ENCODE measurements around the gene ZNF202. TPM values are rescaled to one million over a fixed set of nuclear protein-coding genes. Genes with fewer than 3 reads are reported as not detected.

ZNF202 gene
- total RNA-seq, 4 donors from 2014 or later: 3.6 to 10.4 (median 6.4) TPM

GRCh38 chr11:123707606-123708205 is 33.8 kb downstream of the ZNF202 start:
- Histone ChIP-seq H3K4me1 (no peaks in the 10 kb centered on the region), H3K9me3 (no peaks in the 10 kb centered on the region), H3K4me3 (no peak overlapping the region), H3K27me3 (peaks cover 26% of the 10 kb centered on the region), H3K36me3 (no peaks in the 10 kb centered on the region), H3K27ac (no peak overlapping the region)
- TF ChIP-seq EP300 (IDR thresholded peaks at IDR 0.05): no peak
- TF ChIP-seq, protein P1, sequence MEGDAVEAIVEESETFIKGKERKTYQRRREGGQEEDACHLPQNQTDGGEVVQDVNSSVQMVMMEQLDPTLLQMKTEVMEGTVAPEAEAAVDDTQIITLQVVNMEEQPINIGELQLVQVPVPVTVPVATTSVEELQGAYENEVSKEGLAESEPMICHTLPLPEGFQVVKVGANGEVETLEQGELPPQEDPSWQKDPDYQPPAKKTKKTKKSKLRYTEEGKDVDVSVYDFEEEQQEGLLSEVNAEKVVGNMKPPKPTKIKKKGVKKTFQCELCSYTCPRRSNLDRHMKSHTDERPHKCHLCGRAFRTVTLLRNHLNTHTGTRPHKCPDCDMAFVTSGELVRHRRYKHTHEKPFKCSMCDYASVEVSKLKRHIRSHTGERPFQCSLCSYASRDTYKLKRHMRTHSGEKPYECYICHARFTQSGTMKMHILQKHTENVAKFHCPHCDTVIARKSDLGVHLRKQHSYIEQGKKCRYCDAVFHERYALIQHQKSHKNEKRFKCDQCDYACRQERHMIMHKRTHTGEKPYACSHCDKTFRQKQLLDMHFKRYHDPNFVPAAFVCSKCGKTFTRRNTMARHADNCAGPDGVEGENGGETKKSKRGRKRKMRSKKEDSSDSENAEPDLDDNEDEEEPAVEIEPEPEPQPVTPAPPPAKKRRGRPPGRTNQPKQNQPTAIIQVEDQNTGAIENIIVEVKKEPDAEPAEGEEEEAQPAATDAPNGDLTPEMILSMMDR (IDR thresholded peaks at IDR 0.05): peak; percentile 17 to 59 (median 37)
- no peak for ATAC-seq
- WGBS, 2 donors (ENCODE audit: low coverage in 1 of 2): 2 to 3% methylated on average over 8 of the region's 8 CpGs

- H3K27ac ChIP-seq: no peak overlapping the region
- TF ChIP-seq EP300 (IDR thresholded peaks at IDR 0.05) (no peak), POLR2AphosphoS5 (IDR thresholded peaks at IDR 0.05) (no peak)
- TF ChIP-seq, protein P1 (IDR thresholded peaks at IDR 0.05): no peak
- no peaks in the 10 kb centered on the region for H3K4me1 ChIP-seq
- 88 to 98% methylated on average over 3 of the region's 3 CpGs for WGBS, 2 donors (ENCODE audit: low coverage in 1 of 2)
- no peaks in the 10 kb centered on the region for H3K36me3 ChIP-seq
- no peak for ATAC-seq
- H3K4me3 ChIP-seq: no peak overlapping the region
- H3K9me3 ChIP-seq: no peaks in the 10 kb centered on the region
- H3K27me3 ChIP-seq: peaks cover 31% of the 10 kb centered on the region
Measured at GRCh38 chr11:123707206-123707605, 34.3 kb downstream of the ZNF202 start.

DNA sequence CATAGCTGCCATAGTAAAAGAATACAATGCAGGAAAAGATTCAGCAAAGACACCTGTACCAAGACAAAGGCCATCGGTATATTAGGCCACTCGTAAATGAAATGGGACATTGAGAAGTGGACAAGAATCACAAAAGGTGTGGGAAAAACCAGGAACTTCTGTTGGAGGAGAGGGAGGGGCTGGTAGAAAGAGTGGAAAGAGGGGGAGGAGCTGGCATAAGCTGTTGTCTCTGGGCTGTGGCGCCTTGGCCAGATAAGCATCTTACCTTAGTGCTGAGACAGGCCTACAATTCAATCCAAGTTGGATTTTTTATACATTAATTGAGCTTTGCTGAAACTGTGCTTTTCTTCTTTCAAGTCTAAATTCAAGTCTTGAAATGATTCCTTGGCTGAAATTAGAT is 37.1 kb downstream of the ZNF202 start:
- Histone ChIP-seq H3K27ac (no peak overlapping the region), H3K9me3 (no peaks in the 10 kb centered on the region), H3K36me3 (no peaks in the 10 kb centered on the region), H3K4me1 (no peaks in the 10 kb centered on the region), H3K27me3 (peaks cover 19% of the 10 kb centered on the region), H3K4me3 (no peak overlapping the region)
- no peak for ATAC-seq
- 81 to 97% methylated on average over 3 of the region's 3 CpGs for WGBS, 2 donors (ENCODE audit: low coverage in 1 of 2)
- TF ChIP-seq POLR2A (IDR thresholded peaks at IDR 0.05) (no peak), EP300 (IDR thresholded peaks at IDR 0.05) (no peak), POLR2AphosphoS5 (IDR thresholded peaks at IDR 0.05) (no peak)
- TF ChIP-seq, protein P1 (IDR thresholded peaks at IDR 0.05): no peak

- Histone ChIP-seq H3K9me3 (no peaks in the 10 kb centered on the region), H3K36me3 (no peaks in the 10 kb centered on the region), H3K27me3 (peaks cover 25% of the 10 kb centered on the region), H3K4me1 (no peaks in the 10 kb centered on the region), H3K4me3 (no peak overlapping the region), H3K27ac (no peak overlapping the region)
- TF ChIP-seq POLR2A (IDR thresholded peaks at IDR 0.05) (no peak), EP300 (IDR thresholded peaks at IDR 0.05) (no peak), POLR2AphosphoS5 (IDR thresholded peaks at IDR 0.05) (no peak)
- TF ChIP-seq, protein P1 (IDR thresholded peaks at IDR 0.05): no peak
- ATAC-seq: no peak
- WGBS, 2 donors (ENCODE audit: low coverage in 1 of 2): 44 to 86% methylated on average over 1 to 2 of the region's 2 CpGs
Measured at GRCh38 chr11:123702696-123703095, 38.8 kb downstream of the ZNF202 start.

DNA sequence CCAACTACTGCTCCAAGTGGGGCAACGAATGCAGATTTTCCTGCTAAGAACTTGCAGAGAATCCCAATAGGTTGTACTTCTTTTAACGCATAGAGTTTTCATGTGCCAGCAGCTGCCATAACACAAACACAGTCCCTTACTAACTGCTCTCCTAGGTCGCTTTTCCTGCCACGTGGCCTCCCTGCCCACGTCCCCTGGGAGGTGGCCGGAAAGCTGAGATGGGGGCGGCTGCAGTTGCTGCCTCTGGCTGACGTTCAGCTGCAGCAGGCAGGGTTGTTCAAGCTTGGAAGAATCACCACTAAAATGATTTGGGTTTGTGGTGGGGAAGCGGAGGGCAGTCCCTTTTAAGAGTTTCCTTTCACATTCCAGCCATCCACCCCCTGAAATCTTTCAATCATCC is 39.3 kb downstream of the ZNF202 start:
- H3K4me1 ChIP-seq: no peaks in the 10 kb centered on the region
- 77 to 100% methylated on average over 1 to 3 of the region's 9 CpGs for WGBS, 2 donors (ENCODE audit: low coverage in 1 of 2)
- TF ChIP-seq, protein P1 (IDR thresholded peaks at IDR 0.05): no peak
- TF ChIP-seq POLR2A (IDR thresholded peaks at IDR 0.05) (no peak), POLR2AphosphoS5 (IDR thresholded peaks at IDR 0.05) (no peak), EP300 (IDR thresholded peaks at IDR 0.05) (no peak)
- H3K4me3 ChIP-seq: no peak overlapping the region
- H3K27ac ChIP-seq: no peak overlapping the region
- H3K9me3 ChIP-seq: no peaks in the 10 kb centered on the region
- H3K36me3 ChIP-seq: no peaks in the 10 kb centered on the region
- peaks cover 25% of the 10 kb centered on the region for H3K27me3 ChIP-seq
- ATAC-seq: no peak

Data from gastroesophageal sphincter (tissue), 4 donors.